GM19452 (cell line): ENCODE measurements around the gene AP4E1.
A peak's percentile ranks its signal among the peaks of the same experiment; 100 is the strongest.
"Not testable (repeated sequence)": the region's sequence is repeated elsewhere in the genome, so short reads cannot be mapped to it uniquely, and the experiment has no call there.

ENCODE experiments used
- ATAC-seq: cut with Tn5 transposase; IDR thresholded peaks from one replicate; pipeline ENCODE4 v1.9.1; 2021; ENCODE audit not compliant: unreplicated experiment

AP4E1 gene

GRCh38 chr15:50908209-50909009 lies at the start of gene AP4E1:
AP4E1 (plus strand) TSS chr15:50908683; CDS start chr15:50908779, 96 bp downstream.
- ATAC-seq = peak; percentile 38

GRCh38 chr15:50860824-50861223 lies 47.7 kb upstream of the AP4E1 start:
- ATAC-seq = no peak

- no peak for ATAC-seq
These were observed 45.9 kb upstream of the AP4E1 start for GRCh38 chr15:50862553-50862952.

GRCh38 chr15:50864873-50865272 lies 43.6 kb upstream of the AP4E1 start:
- no peak for ATAC-seq

- ATAC-seq = no peak
These were observed 42.7 kb upstream of the AP4E1 start for GRCh38 chr15:50865515-50866353.

- ATAC-seq = no peak
These were observed 36.7 kb upstream of the AP4E1 start for GRCh38 chr15:50871832-50872231.

GRCh38 chr15:50872832-50873426 lies 35.6 kb upstream of the AP4E1 start:
- no peak for ATAC-seq

- ATAC-seq = no peak
These were observed 34.5 kb upstream of the AP4E1 start for GRCh38 chr15:50873935-50874361.

- ATAC-seq = not testable (repeated sequence)
These were observed 33.2 kb upstream of the AP4E1 start for GRCh38 chr15:50875238-50875637.

- no peak for ATAC-seq
These were observed 32.1 kb upstream of the AP4E1 start for GRCh38 chr15:50876260-50876988.

GRCh38 chr15:50876989-50877360 lies 31.5 kb upstream of the AP4E1 start:
- no peak for ATAC-seq

GRCh38 chr15:50879016-50879617 lies 29.4 kb upstream of the AP4E1 start:
- peak; percentile 63 for ATAC-seq

GRCh38 chr15:50880206-50880605 lies 28.3 kb upstream of the AP4E1 start:
- no peak for ATAC-seq

GRCh38 chr15:50880651-50881114 lies 27.8 kb upstream of the AP4E1 start:
- no peak for ATAC-seq

- ATAC-seq = no peak
These were observed 27.1 kb upstream of the AP4E1 start for GRCh38 chr15:50881121-50882048.

GRCh38 chr15:50883903-50884302 lies 24.6 kb upstream of the AP4E1 start:
- no peak for ATAC-seq

GRCh38 chr15:50884540-50884939 lies 23.9 kb upstream of the AP4E1 start:
- no peak for ATAC-seq

GRCh38 chr15:50886139-50886467 lies 22.4 kb upstream of the AP4E1 start:
- no peak for ATAC-seq

GRCh38 chr15:50886611-50887345 lies 21.7 kb upstream of the AP4E1 start:
- ATAC-seq = no peak
